CD4-positive, alpha-beta memory T cell (primary cell): ENCODE measurements around the gene RTP4. TPM values are rescaled to one million over a fixed set of nuclear protein-coding genes. Genes with fewer than 3 reads are reported as not detected.
A peak's percentile ranks its signal among the peaks of the same experiment; 100 is the strongest.

ENCODE experiments used
- CTCF ChIA-PET: fragments of 350-600 bp; sonication (Branson Sonifier 250); formaldehyde crosslinking; loops from one replicate; lab custom pipeline; 2021; ENCODE audit warnings: inconsistent platforms; ENCODE audit not compliant: partially characterized antibody; lab: Charles Lee
- POLR2A ChIA-PET: fragments of 350-600 bp; sonication (Branson Sonifier 250); formaldehyde crosslinking; loops from one replicate; lab custom pipeline; 2021; ENCODE audit not compliant: partially characterized antibody; lab: Charles Lee
- DNase-seq, 5 donors: peaks; one replicate each; pipeline versions ENCODE4 v3.0.0 to v3.0.0-alpha.2; 2020 to 2022; ENCODE audit warnings: mixed read lengths in 1 of 5
- H3K27ac ChIP-seq: one replicate; pipeline ENCODE4 v1.7.0; 2013; ENCODE audit warnings: low read depth, low read length
- H3K27me3 ChIP-seq: 2 replicates; pipeline ENCODE4 v1.7.0; 2013; ENCODE audit warnings: mild to moderate bottlenecking, low read length, moderate library complexity; ENCODE audit not compliant: insufficient read depth
- H3K36me3 ChIP-seq: 2 replicates; pipeline ENCODE4 v1.7.0; 2013; ENCODE audit warnings: mild to moderate bottlenecking, low read length, moderate library complexity; ENCODE audit not compliant: insufficient read depth
- H3K4me1 ChIP-seq: 2 replicates; pipeline ENCODE4 v1.7.0; 2013; ENCODE audit warnings: mild to moderate bottlenecking, low read length, moderate library complexity; ENCODE audit not compliant: insufficient read depth
- H3K4me3 ChIP-seq, 2 donors: one replicate each; pipeline ENCODE4 v1.7.0; 2013; ENCODE audit warnings: low read length in 2 of 2, mild to moderate bottlenecking in 1 of 2
- H3K9me3 ChIP-seq, 2 donors: one replicate each; pipeline ENCODE4 v1.7.0; 2013; ENCODE audit warnings: low read length in 2 of 2, control low read depth in 1 of 2; ENCODE audit not compliant: control insufficient read depth in 1 of 2
- H3K27ac Mint-ChIP-seq, 7 donors: one replicate each; pipeline ENCODE4 v1.8.0; 2020 to 2021; ENCODE audit warnings: mixed read lengths in 7 of 7, mild to moderate bottlenecking in 6 of 7, inconsistent platforms in 3 of 7, moderate library complexity in 3 of 7
- H3K27me3 Mint-ChIP-seq, 2 donors: one replicate each; pipeline ENCODE4 v1.8.0; 2020 to 2021; ENCODE audit warnings: mixed read lengths in 2 of 2
- H3K36me3 Mint-ChIP-seq, 2 donors: one replicate each; pipeline ENCODE4 v1.8.0; 2020 to 2021; ENCODE audit warnings: mixed read lengths in 2 of 2, inconsistent platforms in 1 of 2, mild to moderate bottlenecking in 1 of 2
- H3K4me1 Mint-ChIP-seq, 4 donors: one replicate each; pipeline ENCODE4 v1.8.0; 2020 to 2021; ENCODE audit warnings: mixed read lengths in 4 of 4, mild to moderate bottlenecking in 1 of 4
- H3K4me3 Mint-ChIP-seq, 8 donors: one replicate each; pipeline ENCODE4 v1.8.0; 2020 to 2021; ENCODE audit warnings: mixed read lengths in 8 of 8, mild to moderate bottlenecking in 7 of 8, moderate library complexity in 6 of 8, inconsistent platforms in 3 of 8
- H3K9me3 Mint-ChIP-seq, 8 donors: one replicate each; pipeline ENCODE4 v1.8.0; 2020 to 2021; ENCODE audit warnings: mixed read lengths in 8 of 8, mild to moderate bottlenecking in 5 of 8, inconsistent platforms in 3 of 8, moderate library complexity in 1 of 8
- intact Hi-C: fragments of 100-400 bp; cut with micrococcal nuclease; formaldehyde crosslinking; loops from one replicate; pipeline ENCODE4 v1.15.1; 2023
- polyA plus RNA-seq, 2 donors: library from polyadenylated mRNA; unstranded; fragments of 300-500 nt; fragmentation: Illumina TruSeq; gene quantifications; one replicate each; pipeline ENCODE4 v1.2.3, GENCODE V29; 2021
- total RNA-seq, 2 experiments: library from RNA; stranded (reverse); gene quantifications; one replicate each; pipeline ENCODE4 v1.2.3, GENCODE V29; 2021

RTP4 gene, protein sequence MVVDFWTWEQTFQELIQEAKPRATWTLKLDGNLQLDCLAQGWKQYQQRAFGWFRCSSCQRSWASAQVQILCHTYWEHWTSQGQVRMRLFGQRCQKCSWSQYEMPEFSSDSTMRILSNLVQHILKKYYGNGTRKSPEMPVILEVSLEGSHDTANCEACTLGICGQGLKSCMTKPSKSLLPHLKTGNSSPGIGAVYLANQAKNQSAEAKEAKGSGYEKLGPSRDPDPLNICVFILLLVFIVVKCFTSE
- total RNA-seq (1 to 10 TPM; 7.5 to 8.8 TPM), polyA plus RNA-seq (10 to 100 TPM in 1 of 2 donors, 1 to 10 TPM in 1; 3.5 to 13.5 TPM)

DNA sequence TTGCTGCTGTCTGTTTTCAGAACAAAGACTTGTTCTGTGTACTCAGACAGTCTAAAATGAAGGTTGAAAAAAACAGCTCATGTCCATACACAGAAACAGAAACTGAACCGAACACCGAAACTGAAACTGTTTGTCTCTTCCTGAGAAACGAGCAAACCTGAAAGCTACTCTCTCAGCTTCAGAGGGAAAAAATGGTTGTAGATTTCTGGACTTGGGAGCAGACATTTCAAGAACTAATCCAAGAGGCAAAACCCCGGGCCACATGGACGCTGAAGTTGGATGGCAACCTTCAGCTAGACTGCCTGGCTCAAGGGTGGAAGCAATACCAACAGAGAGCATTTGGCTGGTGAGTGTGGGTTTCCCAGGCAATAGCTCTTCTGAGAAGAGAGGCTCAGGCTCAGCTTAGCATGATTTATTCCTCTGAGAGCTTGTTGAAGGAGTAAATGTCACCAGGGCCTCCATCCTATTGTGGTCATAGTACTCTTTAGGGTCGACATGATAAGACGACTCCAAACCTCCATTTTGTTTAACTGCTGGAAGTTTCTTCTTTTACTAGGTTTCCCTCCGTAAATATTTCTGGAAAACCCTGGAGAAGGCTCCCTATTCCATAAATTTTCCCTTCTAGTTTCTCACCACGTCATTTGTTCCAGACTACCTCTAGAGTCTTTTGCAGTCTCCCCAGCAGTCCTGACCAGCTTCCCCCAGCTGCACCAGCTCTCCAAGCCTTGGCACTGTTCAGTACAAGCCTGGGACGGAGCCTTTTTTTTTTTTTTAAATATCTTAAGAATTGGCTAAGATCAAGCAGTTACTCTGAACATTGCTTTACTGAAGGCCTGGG lies at the start of gene RTP4:
Gene RTP4 (plus strand): TSS at position 135 of the 838 bp plus-strand sequence. CDS start 57 bp downstream, at position 192.
- CTCF ChIA-PET, result interaction anchor here (0.8 to 3.3 kb wide), 6 partner anchors 12 to 1587 kb away, joined by 3 to 24 read pairs (median 4); no protein-coding TSS in a partner anchor

DNA sequence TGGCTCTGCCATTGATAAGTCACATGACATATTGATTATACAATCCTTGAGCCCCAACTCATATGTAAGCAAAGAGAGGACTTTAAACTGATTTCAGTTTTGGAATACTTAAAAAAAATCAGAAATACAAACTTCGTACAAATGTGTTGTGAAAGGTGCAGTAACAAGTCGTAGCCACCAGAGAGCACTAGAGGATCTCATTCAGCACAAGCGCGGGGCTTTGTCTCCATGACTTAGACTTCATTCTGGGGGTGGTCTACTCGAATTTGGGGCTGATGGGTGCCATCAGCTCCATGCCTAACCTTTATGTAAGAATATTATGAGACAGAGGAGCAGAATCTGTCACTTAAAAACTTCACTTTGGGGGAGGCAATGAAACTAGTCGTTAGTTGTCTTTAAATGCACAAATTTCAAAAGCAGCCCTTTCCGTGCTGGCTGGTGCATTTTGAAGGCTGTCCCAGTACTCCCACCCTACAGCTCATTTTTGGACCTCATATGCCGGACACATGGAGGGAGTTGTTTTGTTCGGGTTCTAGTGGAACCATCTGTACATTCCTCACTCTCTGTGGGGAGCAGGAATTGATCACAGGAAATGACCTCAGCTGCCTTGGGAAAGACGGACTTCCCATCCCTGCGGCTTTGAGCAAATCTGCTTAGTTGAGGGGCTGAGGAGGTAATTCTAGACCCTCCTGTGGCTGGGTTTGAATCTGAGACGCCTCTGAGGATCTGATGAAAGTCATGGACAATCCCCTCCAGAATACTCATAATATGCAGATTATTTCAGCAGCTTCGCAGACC lies 49.2 kb upstream of the RTP4 start:
- H3K36me3 Mint-ChIP-seq, result no peaks in the 10 kb centered on the region
- Histone ChIP-seq H3K4me1 (peaks cover 15% of the 10 kb centered on the region), H3K36me3 (no peaks in the 10 kb centered on the region), H3K27me3 (peaks cover 4% of the 10 kb centered on the region), H3K4me3 (no peak overlapping the region), H3K9me3 (no peaks in the 10 kb centered on the region), H3K27ac (no peak overlapping the region)
- no peaks in the 10 kb centered on the region for H3K9me3 Mint-ChIP-seq
- H3K27ac Mint-ChIP-seq, result no peak overlapping the region
- H3K27me3 Mint-ChIP-seq, result peaks cover 23 to 39% of the 10 kb centered on the region in 2 donors
- ChIA-PET POLR2A (interaction anchor here (1.3 to 2.2 kb wide), 2 partner anchors 49 to 360 kb away, joined by 4 to 10 read pairs; partner anchors contain the start of gene RTP4), CTCF (interaction anchor here (0.7 to 16.8 kb wide), 37 partner anchors 8 to 1827 kb away, joined by 3 to 464 read pairs (median 5); partner anchors contain the start of genes RTP2, RTP4 and SST)
- H3K4me1 Mint-ChIP-seq, result peaks cover 9 to 17% (median 14%) of the 10 kb centered on the region in 4 donors
- intact Hi-C loops, result loop anchor here (1.0 to 5.0 kb wide), 6 partner anchors 207 to 1830 kb away; no protein-coding TSS in a partner anchor
- DNase-seq, result peak; percentile 50 to 56 (median 55)
- peak overlapping the region in 7 of 8 donors; percentile 41 to 76 (median 56) for H3K4me3 Mint-ChIP-seq

More for the DNA sequence above, at the start of gene RTP4:
- POLR2A ChIA-PET, result interaction anchor here (0.5 to 2.7 kb wide), 6 partner anchors 16 to 1431 kb away, joined by 3 to 13 read pairs (median 4); partner anchors contain the start of genes EIF4A2 and TRA2B
- H3K4me3 Mint-ChIP-seq, result peak within 1 kb of the TSS; percentile 92 to 99 (median 96)
- no peaks in the 10 kb centered on the region for H3K27me3 Mint-ChIP-seq
- H3K9me3 Mint-ChIP-seq, result peaks cover 0 to 5% (median 1%) of the 10 kb centered on the region in 8 donors
- peaks cover 24% of the 10 kb centered on the region for H3K4me1 ChIP-seq
- peaks cover 39 to 51% of the 10 kb centered on the region in 2 donors for H3K36me3 Mint-ChIP-seq
- peak within 1 kb of the TSS; percentile 93 to 99 (median 97) for H3K27ac Mint-ChIP-seq
- intact Hi-C loops, result no loop called here
- H3K9me3 ChIP-seq, result no peaks in the 10 kb centered on the region
- peaks cover 19 to 50% (median 29%) of the 10 kb centered on the region in 4 donors for H3K4me1 Mint-ChIP-seq
- H3K4me3 ChIP-seq, result peak within 1 kb of the TSS; percentile 85 to 93
- peaks cover 17% of the 10 kb centered on the region for H3K36me3 ChIP-seq
- peak within 1 kb of the TSS; percentile 87 for H3K27ac ChIP-seq
- no peaks in the 10 kb centered on the region for H3K27me3 ChIP-seq
- DNase-seq, result peak; percentile 50 to 70 (median 52)

DNA sequence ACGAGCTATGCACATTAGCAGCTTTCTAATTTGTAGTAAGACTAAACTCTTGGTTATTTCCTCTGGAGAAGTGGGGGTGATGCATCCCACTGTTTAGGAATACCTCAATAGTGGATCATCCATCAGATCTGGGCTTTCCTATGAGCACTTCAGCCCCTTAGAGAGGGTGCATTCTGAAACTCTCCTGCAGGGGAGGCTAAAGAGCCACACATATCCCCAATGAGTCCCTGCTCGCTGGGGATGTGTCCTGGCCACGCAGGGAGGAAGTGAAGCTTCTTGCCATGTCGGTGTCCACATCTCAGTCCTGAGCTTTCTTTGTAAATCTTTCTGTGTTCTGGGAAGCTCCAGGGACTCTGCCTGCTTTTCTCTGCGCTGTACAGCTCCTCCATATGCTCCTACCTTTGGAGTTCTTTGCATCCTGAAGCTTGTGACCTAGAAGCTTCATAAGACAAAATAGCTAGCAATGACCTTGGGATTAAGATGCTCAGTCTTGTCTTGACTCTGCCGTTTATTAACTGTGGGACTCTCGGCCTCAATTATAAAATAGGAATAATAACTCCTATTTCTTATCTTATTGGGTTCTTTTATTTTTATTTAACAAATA lies 48.4 kb upstream of the RTP4 start:
- peaks cover 21 to 35% of the 10 kb centered on the region in 2 donors for H3K27me3 Mint-ChIP-seq

DNA sequence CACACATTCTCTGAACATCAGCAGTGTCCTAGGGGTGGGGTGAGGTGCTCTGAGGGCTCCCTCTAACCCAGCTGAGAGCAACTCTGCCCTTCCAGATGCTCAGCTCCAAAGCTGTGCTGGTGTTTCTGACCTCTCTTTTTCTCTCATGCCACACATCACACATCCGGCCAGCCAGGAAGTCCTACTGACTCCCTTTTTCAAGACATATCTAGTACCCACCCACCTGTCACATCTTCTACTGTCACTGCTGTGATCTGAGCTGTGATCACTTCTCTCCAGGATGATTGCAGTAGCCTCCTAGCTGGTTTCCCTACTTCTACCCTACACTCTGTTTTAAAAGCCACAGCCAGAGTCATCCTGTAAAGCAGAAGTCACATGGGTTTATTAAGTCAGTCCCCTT lies 46.4 kb upstream of the RTP4 start:
- Histone ChIP-seq H3K4me3 (no peak overlapping the region), H3K4me1 (peaks cover 15% of the 10 kb centered on the region), H3K27ac (no peak overlapping the region), H3K9me3 (no peaks in the 10 kb centered on the region), H3K36me3 (no peaks in the 10 kb centered on the region), H3K27me3 (no peaks in the 10 kb centered on the region)
- Mint-ChIP-seq H3K36me3 (no peaks in the 10 kb centered on the region), H3K9me3 (no peaks in the 10 kb centered on the region), H3K27ac (no peak overlapping the region), H3K4me3 (no peak overlapping the region), H3K4me1 (peaks cover 9 to 17% (median 14%) of the 10 kb centered on the region in 4 donors), H3K27me3 (peaks cover 16 to 24% of the 10 kb centered on the region in 2 donors)
- POLR2A ChIA-PET, result interaction anchor here (0.5 kb wide), 1 partner anchor 388 kb away, joined by 3 read pairs; no protein-coding TSS in a partner anchor
- intact Hi-C loops, result no loop called here
- no peak for DNase-seq
- CTCF ChIA-PET, result interaction anchor here (0.9 to 16.8 kb wide), 10 partner anchors 13 to 1823 kb away, joined by 3 to 464 read pairs (median 4); no protein-coding TSS in a partner anchor

More for the DNA sequence above, 48.4 kb upstream of the RTP4 start:
- ChIA-PET CTCF (interaction anchor here (0.7 to 16.8 kb wide), 32 partner anchors 8 to 1826 kb away, joined by 3 to 464 read pairs (median 7); partner anchors contain the start of genes RTP2, RTP4 and SST), POLR2A (interaction anchor here (1.3 to 2.2 kb wide), 2 partner anchors 48 to 360 kb away, joined by 4 to 10 read pairs; partner anchors contain the start of gene RTP4)
- intact Hi-C loops, result loop anchor here (1.0 to 5.0 kb wide), 6 partner anchors 208 to 1829 kb away; no protein-coding TSS in a partner anchor
- Mint-ChIP-seq H3K27ac (no peak overlapping the region), H3K36me3 (no peaks in the 10 kb centered on the region), H3K4me3 (peak overlapping the region in 1 of 8 donors; percentile 36), H3K4me1 (peaks cover 9 to 17% (median 14%) of the 10 kb centered on the region in 4 donors), H3K9me3 (no peaks in the 10 kb centered on the region)
- H3K27ac ChIP-seq, result no peak overlapping the region
- H3K27me3 ChIP-seq, result no peaks in the 10 kb centered on the region
- no peaks in the 10 kb centered on the region for H3K9me3 ChIP-seq
- peaks cover 15% of the 10 kb centered on the region for H3K4me1 ChIP-seq
- peak; percentile 35 to 56 (median 44) for DNase-seq
- no peak overlapping the region for H3K4me3 ChIP-seq
- no peaks in the 10 kb centered on the region for H3K36me3 ChIP-seq

DNA sequence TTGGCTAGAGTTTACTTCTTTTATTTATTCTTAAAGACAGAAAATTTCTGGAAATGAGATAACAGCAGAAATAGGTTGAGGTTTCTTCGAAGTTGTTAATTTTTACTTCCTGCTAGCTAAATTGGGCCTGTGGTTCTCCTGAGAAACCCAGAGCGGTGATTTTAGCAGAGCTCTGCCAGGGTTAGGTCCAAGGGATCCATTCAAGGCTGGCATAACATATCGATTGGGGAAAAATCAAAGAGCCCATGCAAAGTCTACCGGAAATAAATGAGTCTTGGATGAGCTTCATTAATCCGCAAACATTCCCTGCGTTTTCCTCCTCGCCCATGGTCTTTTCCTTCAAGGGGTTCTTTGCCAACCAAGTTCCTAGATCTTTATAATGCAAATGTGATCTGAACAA lies 45.9 kb upstream of the RTP4 start:
- intact Hi-C loops, result no loop called here
- peaks cover 15% of the 10 kb centered on the region for H3K4me1 ChIP-seq
- no peak overlapping the region for H3K27ac Mint-ChIP-seq

DNA sequence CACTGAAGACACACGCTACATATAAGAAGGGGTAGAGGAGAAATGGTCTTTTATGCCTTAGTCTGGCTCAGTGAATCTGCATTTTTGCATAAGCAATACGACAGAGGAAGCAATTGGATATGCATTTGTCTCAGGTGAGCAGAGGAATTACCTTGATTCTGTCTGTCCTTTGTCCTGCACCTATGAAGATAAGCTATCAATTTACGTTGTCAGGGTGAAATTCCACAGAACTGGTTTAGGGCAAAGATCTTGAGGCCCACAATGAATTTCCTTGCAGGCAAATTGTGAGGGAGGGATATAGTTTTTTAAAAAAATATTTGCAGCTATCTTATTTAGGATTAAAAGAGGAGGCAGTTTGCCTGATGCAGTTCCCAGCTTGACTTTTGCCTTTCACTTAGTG lies 45.1 kb upstream of the RTP4 start:
- H3K4me1 Mint-ChIP-seq, result peaks cover 9 to 17% (median 14%) of the 10 kb centered on the region in 4 donors
- H3K9me3 ChIP-seq, result no peaks in the 10 kb centered on the region
- H3K4me1 ChIP-seq, result peaks cover 15% of the 10 kb centered on the region
- no peak overlapping the region for H3K27ac Mint-ChIP-seq
- H3K27me3 Mint-ChIP-seq, result peaks cover 10 to 16% of the 10 kb centered on the region in 2 donors
- no peak overlapping the region for H3K4me3 ChIP-seq
- H3K27ac ChIP-seq, result no peak overlapping the region
- H3K36me3 Mint-ChIP-seq, result no peaks in the 10 kb centered on the region
- no peaks in the 10 kb centered on the region for H3K36me3 ChIP-seq
- no peaks in the 10 kb centered on the region for H3K9me3 Mint-ChIP-seq
- ChIA-PET POLR2A (no interaction called here), CTCF (interaction anchor here (1.1 to 16.8 kb wide), 3 partner anchors 56 to 392 kb away, joined by 3 to 464 read pairs (median 22); no protein-coding TSS in a partner anchor)
- intact Hi-C loops, result no loop called here
- no peaks in the 10 kb centered on the region for H3K27me3 ChIP-seq
- DNase-seq, result no peak
- no peak overlapping the region for H3K4me3 Mint-ChIP-seq

More for the DNA sequence above, 45.9 kb upstream of the RTP4 start:
- Histone ChIP-seq H3K27me3 (no peaks in the 10 kb centered on the region), H3K4me3 (no peak overlapping the region), H3K27ac (no peak overlapping the region), H3K36me3 (no peaks in the 10 kb centered on the region), H3K9me3 (no peaks in the 10 kb centered on the region)
- H3K4me1 Mint-ChIP-seq, result peaks cover 9 to 17% (median 14%) of the 10 kb centered on the region in 4 donors
- no peak for DNase-seq
- peaks cover 16 to 19% of the 10 kb centered on the region in 2 donors for H3K27me3 Mint-ChIP-seq
- ChIA-PET CTCF (interaction anchor here (0.9 to 16.8 kb wide), 10 partner anchors 13 to 1823 kb away, joined by 3 to 464 read pairs (median 4); no protein-coding TSS in a partner anchor), POLR2A (interaction anchor here (0.5 kb wide), 1 partner anchor 388 kb away, joined by 3 read pairs; no protein-coding TSS in a partner anchor)
- H3K4me3 Mint-ChIP-seq, result no peak overlapping the region
- H3K9me3 Mint-ChIP-seq, result no peaks in the 10 kb centered on the region
- no peaks in the 10 kb centered on the region for H3K36me3 Mint-ChIP-seq
